LNCaP clone FGC (cell line): ENCODE data around the gene DDC.

Experiments
- DNase-seq: peaks from one replicate; pipeline ENCODE4 v3.0.0-alpha.2; 2011; ENCODE audit warnings: low read depth
- H3K4me3 ChIP-seq: 2 replicates; pipeline ENCODE4 v1.5.1; 2011; ENCODE audit warnings: mild to moderate bottlenecking, low read depth, low read length, control low read depth
- TF ChIP-seq, protein P1 (sequence below): IDR thresholded peaks from 2 replicates; pipeline ENCODE4 v1.5.1; 2012; ENCODE audit warnings: mild to moderate bottlenecking; ENCODE audit not compliant: control insufficient read depth, insufficient read depth; ENCODE audit errors: extremely low read depth

Gene DDC

DNA sequence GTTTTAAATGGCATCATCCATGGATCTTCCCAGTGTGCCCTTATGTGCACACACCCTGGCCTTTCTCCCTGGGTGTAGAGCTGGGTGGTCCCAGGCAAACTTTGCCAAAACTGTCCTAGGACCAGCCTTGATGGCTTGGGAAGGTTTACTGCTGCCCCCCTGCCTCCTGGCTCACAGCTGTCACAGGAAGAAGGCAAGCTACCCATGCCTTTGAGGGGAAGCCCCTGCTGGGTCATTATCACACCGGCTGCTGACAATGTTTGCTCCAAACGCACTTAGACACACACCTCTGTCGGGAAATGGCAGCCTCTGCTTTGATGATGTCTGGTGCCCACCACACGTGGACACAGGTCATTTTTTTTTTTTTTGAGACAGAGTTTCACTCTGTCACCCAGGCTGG is 89.9 kb downstream of the DDC start:
- no peak for DNase-seq
- TF ChIP-seq, protein P1, sequence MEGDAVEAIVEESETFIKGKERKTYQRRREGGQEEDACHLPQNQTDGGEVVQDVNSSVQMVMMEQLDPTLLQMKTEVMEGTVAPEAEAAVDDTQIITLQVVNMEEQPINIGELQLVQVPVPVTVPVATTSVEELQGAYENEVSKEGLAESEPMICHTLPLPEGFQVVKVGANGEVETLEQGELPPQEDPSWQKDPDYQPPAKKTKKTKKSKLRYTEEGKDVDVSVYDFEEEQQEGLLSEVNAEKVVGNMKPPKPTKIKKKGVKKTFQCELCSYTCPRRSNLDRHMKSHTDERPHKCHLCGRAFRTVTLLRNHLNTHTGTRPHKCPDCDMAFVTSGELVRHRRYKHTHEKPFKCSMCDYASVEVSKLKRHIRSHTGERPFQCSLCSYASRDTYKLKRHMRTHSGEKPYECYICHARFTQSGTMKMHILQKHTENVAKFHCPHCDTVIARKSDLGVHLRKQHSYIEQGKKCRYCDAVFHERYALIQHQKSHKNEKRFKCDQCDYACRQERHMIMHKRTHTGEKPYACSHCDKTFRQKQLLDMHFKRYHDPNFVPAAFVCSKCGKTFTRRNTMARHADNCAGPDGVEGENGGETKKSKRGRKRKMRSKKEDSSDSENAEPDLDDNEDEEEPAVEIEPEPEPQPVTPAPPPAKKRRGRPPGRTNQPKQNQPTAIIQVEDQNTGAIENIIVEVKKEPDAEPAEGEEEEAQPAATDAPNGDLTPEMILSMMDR, result no peak
- no peak overlapping the region for H3K4me3 ChIP-seq

DNA sequence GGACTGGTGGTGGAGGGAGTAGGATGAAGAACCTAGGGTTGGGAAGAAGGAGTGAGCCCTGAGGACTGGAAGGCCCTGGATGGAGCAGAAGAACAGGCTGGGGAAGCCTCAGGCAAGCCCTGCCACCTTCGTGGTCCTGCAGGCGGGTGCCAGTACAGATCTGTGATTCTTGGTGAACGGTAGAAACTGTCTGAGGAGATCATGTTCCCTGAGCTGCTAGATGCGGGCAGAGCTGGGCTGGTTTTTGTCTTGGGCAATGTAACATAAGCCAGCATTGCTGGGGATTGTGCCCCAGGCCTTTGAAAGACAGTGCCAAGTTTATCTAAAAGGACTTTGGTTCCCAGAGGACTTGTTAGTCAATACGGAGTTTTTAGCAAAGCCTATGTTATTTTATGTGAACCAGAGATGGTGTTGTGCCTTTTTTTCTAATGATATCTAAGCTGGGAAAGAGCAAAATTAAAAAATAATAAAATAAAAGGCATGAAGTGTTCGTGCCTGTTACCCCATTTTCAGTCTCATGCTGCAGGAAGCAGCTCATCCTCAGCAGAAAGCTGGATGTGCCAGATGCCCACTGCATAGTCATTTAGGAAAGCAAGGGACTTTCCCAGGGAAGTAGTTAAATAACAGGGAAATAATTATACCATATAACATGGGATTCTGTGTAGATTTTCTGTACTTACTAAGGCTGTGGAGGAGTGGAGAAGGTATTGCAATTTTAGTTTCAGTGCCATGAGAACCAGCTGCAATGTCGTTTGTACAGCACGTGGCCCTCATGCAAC is 90.6 kb downstream of the DDC start:
- DNase-seq, result no peak
- TF ChIP-seq, protein P1, result no peak
- no peak overlapping the region for H3K4me3 ChIP-seq

DNA sequence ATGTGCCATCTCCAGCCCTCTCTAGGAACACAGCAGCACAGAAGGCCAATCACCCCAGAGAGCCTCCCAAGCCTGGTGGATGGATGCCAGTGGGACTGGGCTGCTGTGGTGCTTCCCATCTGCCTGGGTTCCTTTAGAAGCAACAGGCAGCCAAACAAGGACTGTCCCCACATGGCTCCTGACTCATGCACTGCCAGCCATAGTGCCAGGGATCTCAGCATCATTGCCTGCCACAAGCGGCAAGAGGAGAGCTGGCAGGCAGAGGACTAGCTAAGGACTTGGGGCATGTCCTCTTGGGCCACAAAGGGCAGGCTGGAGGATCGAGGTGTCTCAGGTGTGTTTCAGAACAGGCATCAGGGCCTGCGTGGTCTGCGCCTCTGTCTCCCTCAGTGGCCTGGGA is 91.7 kb downstream of the DDC start:
- DNase-seq, result no peak
- no peak overlapping the region for H3K4me3 ChIP-seq
- TF ChIP-seq, protein P1, result no peak

DNA sequence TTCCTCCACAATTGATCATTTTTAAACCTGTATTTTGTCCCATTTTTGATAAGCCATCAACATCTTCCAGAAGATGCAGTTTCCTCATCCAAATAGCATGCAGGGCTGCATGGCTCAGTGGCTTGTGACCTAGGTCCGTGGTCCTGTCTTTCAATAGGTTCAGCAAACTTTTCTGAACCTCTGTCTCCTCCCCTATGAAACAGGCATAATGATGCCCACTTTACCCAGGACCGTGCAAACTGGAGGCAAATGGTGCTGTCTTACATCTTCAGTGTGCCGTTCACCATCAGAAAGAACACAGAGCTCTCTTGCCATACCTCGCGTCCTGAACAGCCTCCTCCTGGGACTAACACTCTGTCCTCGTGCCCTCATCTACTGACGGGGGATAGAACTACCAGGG is 92.8 kb downstream of the DDC start:
- DNase-seq, result no peak
- no peak overlapping the region for H3K4me3 ChIP-seq
- TF ChIP-seq, protein P1, result no peak

DNA sequence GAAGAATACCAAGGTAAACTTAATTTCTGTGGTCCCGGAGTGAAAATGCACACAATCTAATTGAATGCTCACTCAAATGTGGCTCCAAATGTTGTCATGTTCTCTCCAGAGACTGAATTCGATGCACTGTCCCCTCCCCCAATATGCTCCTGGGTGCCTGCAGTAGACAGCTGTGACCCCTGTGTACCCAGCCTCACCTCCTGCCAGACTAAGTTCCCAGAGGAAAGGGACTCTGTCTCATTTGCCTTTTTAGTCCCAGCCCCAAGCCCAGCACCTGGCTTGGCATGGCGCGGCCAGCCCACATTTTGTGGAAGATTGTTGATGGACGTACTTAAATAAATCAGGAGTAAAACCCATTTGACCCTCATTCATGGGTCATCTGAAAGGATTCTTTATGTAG is 93.2 kb downstream of the DDC start:
- DNase-seq, result no peak
- TF ChIP-seq, protein P1, result no peak

DNA sequence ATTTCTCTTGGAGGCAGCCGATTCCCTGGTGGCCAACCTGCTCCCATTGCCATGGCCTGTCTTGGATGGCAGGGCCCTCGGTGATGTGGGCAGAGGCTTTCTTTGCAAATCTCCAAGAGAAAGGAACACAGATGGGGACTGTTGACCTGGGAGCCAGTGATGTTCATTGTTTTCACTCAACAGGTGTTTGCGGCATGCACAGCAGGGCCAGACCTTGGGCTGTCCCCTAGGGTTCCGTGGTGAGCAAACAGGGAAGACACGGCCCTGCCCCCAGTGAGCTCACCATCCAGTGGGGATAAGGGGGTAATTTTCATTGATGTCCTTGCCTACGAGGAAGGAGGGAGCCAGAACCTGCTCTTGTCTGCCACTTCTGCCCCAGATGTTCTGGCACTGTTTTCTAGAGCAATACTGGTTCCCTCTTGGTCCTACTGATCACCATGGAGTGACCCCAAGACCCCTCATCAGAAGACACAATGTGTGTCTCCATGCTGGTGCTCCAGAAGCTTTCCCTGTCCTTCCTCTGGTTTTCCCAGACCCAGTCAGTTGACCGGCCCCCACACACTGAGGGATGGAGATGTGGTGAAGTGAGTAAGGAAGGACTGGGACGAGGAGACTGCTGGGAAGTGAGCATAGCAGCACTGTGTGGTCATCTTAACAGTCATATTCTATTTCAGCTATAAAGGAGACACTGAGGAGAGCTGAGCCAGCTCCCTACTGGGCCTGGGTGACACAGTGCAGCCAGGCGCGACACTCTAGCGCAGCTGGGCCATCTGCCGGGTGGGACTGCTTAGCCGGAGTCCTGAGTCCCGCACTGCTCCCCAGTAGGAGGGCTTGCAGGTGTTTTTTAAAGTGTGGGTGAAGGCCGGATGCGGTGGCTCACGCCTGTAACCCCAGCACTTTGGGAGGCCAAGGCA is 94.7 kb downstream of the DDC start:
- TF ChIP-seq, protein P1, result no peak
- DNase-seq, result no peak
- H3K4me3 ChIP-seq, result no peak overlapping the region

More for the DNA sequence above, 93.2 kb downstream of the DDC start:
- no peak overlapping the region for H3K4me3 ChIP-seq
